K562 (cell line): ENCODE results near the gene CCAR1.
"Not testable (repeated sequence)": the region's sequence is repeated elsewhere in the genome, so short reads cannot be mapped to it uniquely, and the experiment has no call there.

Experiments used
- HEY1 ChIP-seq: fragments of 250-450 bp; sonication (Bioruptor Pico); IDR thresholded peaks from 2 replicates; pipeline ENCODE4 v1.5.0; 2020; ENCODE audit warnings: mild to moderate bottlenecking, moderate library complexity, borderline replicate concordance
- KDM1A ChIP-seq, 2 experiments: fragments of 450-650 bp; IDR thresholded peaks; 2 replicates each; pipeline ENCODE4 v1.6.1; 2016; ENCODE audit warnings: mild to moderate bottlenecking in 2 of 2
- KDM4B ChIP-seq, 2 experiments: fragments of 450-650 bp in 1 of 2; sonication (generic) in 1 of 2; IDR thresholded peaks; 2 replicates each; pipeline ENCODE4 v1.6.1; 2016 to 2017; ENCODE audit warnings: borderline replicate concordance in 2 of 2, antibody characterized with exemption in 1 of 2, low read depth in 1 of 2, mild to moderate bottlenecking in 1 of 2
- NBN ChIP-seq: fragments of 450-650 bp; IDR thresholded peaks from 2 replicates; pipeline ENCODE4 v1.6.1; 2016; ENCODE audit warnings: low read depth, mild to moderate bottlenecking
- RB1 ChIP-seq: fragments of 450-650 bp; IDR thresholded peaks from 2 replicates; pipeline ENCODE4 v1.6.1; 2017; ENCODE audit warnings: low read depth, mild to moderate bottlenecking
- SREBF2 ChIP-seq: sonication (generic); formaldehyde crosslinking; IDR thresholded peaks from 2 replicates; pipeline ENCODE4 v1.4.0; 2020; ENCODE audit warnings: mild to moderate bottlenecking, missing genetic modification reagents
- ZFP30 ChIP-seq: fragments of 250-450 bp; sonication (Bioruptor Pico); IDR thresholded peaks from 2 replicates; pipeline ENCODE4 v1.8.0; 2022; ENCODE audit warnings: moderate library complexity, mild to moderate bottlenecking, inconsistent platforms, borderline replicate concordance
- ZNF3 ChIP-seq: fragments of 250-450 bp; sonication (Bioruptor Pico); IDR thresholded peaks from 2 replicates; pipeline ENCODE4 v1.5.0; 2021; ENCODE audit warnings: mild to moderate bottlenecking, moderate library complexity
- ZNF668 ChIP-seq: fragments of 250-450 bp; sonication (Bioruptor Pico); IDR thresholded peaks from 2 replicates; pipeline ENCODE4 v1.8.0; 2022; ENCODE audit warnings: mild to moderate bottlenecking, inconsistent platforms
- TF ChIP-seq, protein P1 (sequence below): sonication (generic); formaldehyde crosslinking; IDR thresholded peaks from 2 replicates; pipeline ENCODE4 v1.8.1; 2023; ENCODE audit warnings: mild to moderate bottlenecking, missing genetic modification reagents
- TF ChIP-seq, protein P2 (sequence below), 2 experiments: fragments of 450-650 bp in 1 of 2; sonication (generic) in 1 of 2; formaldehyde crosslinking in 1 of 2; IDR thresholded peaks in 1 of 2; conservative IDR thresholded peaks in 1 of 2; 2 replicates each; pipeline versions ENCODE4 v1.6.1 to v1.8.1; 2016 to 2023; ENCODE audit warnings: mild to moderate bottlenecking in 2 of 2, moderate library complexity in 2 of 2, inconsistent platforms in 1 of 2, missing genetic modification reagents in 1 of 2
- TF ChIP-seq, protein P3 (sequence below): fragments of 250-450 bp; sonication (Bioruptor Pico); IDR thresholded peaks from 2 replicates; pipeline ENCODE4 v1.4.0; 2020; ENCODE audit warnings: borderline replicate concordance
- TF ChIP-seq, protein P4 (sequence below), 2 experiments: IDR thresholded peaks; 2 replicates each; pipeline ENCODE4 v1.6.1; 2011; ENCODE audit warnings: borderline replicate concordance in 1 of 2, control low read depth in 1 of 2, low read depth in 1 of 2, low read length in 1 of 2, mild to moderate bottlenecking in 1 of 2, mixed read lengths in 1 of 2, moderate library complexity in 1 of 2; ENCODE audit not compliant: insufficient read depth in 1 of 2, insufficient read length in 1 of 2, poor library complexity in 1 of 2, severe bottlenecking in 1 of 2; ENCODE audit errors: extremely low read depth in 1 of 2

DNA sequence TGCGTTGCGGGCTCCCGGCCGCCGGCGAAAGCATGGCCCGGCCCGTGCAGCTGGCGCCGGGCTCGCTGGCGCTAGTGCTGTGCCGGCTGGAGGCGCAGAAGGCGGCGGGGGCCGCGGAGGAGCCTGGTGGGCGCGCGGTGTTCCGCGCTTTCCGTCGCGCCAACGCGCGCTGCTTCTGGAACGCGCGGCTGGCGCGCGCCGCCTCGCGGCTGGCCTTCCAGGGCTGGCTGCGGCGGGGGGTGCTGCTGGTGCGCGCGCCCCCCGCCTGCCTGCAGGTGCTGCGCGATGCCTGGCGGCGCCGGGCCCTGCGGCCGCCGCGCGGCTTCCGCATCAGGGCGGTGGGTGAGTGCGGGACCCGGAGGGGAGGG lies 106.5 kb downstream of the CCAR1 start:
- TF ChIP-seq ZNF3; HEY1 (CRISPR knock-in tag); ZFP30; SREBF2 (CRISPR knock-in tag); RB1; KDM1A (IDR thresholded peaks at IDR 0.05); ZNF668 (CRISPR knock-in tag); KDM4B (IDR thresholded peaks at IDR 0.05; ENCODE audit: borderline replicate concordance in 2 of 2, low read depth in 1 of 2); NBN: not testable (repeated sequence)
- TF ChIP-seq, protein P1, sequence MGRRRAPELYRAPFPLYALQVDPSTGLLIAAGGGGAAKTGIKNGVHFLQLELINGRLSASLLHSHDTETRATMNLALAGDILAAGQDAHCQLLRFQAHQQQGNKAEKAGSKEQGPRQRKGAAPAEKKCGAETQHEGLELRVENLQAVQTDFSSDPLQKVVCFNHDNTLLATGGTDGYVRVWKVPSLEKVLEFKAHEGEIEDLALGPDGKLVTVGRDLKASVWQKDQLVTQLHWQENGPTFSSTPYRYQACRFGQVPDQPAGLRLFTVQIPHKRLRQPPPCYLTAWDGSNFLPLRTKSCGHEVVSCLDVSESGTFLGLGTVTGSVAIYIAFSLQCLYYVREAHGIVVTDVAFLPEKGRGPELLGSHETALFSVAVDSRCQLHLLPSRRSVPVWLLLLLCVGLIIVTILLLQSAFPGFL, result not testable (repeated sequence)
- TF ChIP-seq, protein P2, sequence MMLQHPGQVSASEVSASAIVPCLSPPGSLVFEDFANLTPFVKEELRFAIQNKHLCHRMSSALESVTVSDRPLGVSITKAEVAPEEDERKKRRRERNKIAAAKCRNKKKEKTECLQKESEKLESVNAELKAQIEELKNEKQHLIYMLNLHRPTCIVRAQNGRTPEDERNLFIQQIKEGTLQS (IDR thresholded peaks at IDR 0.05), result not testable (repeated sequence)
- TF ChIP-seq, protein P2 (CRISPR knock-in tag; conservative IDR thresholded peaks at IDR 0.05), result not testable (repeated sequence)
- TF ChIP-seq, protein P3, sequence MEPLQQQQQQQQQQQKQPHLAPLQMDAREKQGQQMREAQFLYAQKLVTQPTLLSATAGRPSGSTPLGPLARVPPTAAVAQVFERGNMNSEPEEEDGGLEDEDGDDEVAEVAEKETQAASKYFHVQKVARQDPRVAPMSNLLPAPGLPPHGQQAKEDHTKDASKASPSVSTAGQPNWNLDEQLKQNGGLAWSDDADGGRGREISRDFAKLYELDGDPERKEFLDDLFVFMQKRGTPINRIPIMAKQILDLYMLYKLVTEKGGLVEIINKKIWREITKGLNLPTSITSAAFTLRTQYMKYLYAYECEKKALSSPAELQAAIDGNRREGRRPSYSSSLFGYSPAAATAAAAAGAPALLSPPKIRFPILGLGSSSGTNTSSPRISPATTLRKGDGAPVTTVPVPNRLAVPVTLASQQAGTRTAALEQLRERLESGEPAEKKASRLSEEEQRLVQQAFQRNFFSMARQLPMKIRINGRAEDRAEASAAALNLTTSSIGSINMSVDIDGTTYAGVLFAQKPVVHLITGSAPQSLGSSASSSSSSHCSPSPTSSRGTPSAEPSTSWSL (CRISPR knock-in tag), result not testable (repeated sequence)
- TF ChIP-seq, protein P4, sequence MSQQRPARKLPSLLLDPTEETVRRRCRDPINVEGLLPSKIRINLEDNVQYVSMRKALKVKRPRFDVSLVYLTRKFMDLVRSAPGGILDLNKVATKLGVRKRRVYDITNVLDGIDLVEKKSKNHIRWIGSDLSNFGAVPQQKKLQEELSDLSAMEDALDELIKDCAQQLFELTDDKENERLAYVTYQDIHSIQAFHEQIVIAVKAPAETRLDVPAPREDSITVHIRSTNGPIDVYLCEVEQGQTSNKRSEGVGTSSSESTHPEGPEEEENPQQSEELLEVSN (IDR thresholded peaks at IDR 0.05; ENCODE audit: borderline replicate concordance in 1 of 2, extremely low read depth in 1 of 2, insufficient read depth in 1 of 2, insufficient read length in 1 of 2, low read depth in 1 of 2, low read length in 1 of 2, poor library complexity in 1 of 2, severe bottlenecking in 1 of 2), result not testable (repeated sequence)
